Activated naive CD8-positive, alpha-beta T cell treated with anti-CD3 and anti-CD28 coated beads for 36 hours (primary cell): ENCODE data around the gene NTSR1. TPM values are rescaled to one million over a fixed set of nuclear protein-coding genes. Genes with fewer than 3 reads are reported as not detected.
A peak's percentile ranks its signal among the peaks of the same experiment; 100 is the strongest.

Experiments
- DNase-seq: peaks from one replicate; pipeline ENCODE4 v3.0.0; 2021
- H3K27ac Mint-ChIP-seq: one replicate; pipeline ENCODE4 v1.8.0; 2022; ENCODE audit warnings: mild to moderate bottlenecking, moderate library complexity, mixed read lengths
- H3K27me3 Mint-ChIP-seq: one replicate; pipeline ENCODE4 v1.8.0; 2022; ENCODE audit warnings: mild to moderate bottlenecking, mixed read lengths
- H3K36me3 Mint-ChIP-seq: one replicate; pipeline ENCODE4 v1.8.0; 2021; ENCODE audit warnings: mild to moderate bottlenecking, mixed read lengths
- H3K4me1 Mint-ChIP-seq: one replicate; pipeline ENCODE4 v1.8.0; 2021; ENCODE audit warnings: mixed read lengths
- H3K4me3 Mint-ChIP-seq: one replicate; pipeline ENCODE4 v1.8.0; 2022; ENCODE audit warnings: mild to moderate bottlenecking, moderate library complexity, mixed read lengths
- H3K9me3 Mint-ChIP-seq: one replicate; pipeline ENCODE4 v1.8.0; 2022; ENCODE audit warnings: mixed read lengths
- total RNA-seq, 2 experiments: library from RNA; stranded (reverse); gene quantifications; one replicate each; pipeline ENCODE4 v1.2.3, GENCODE V29; 2021

Gene NTSR1
- total RNA-seq, 2 experiments from 2014 or later: not detected

DNA sequence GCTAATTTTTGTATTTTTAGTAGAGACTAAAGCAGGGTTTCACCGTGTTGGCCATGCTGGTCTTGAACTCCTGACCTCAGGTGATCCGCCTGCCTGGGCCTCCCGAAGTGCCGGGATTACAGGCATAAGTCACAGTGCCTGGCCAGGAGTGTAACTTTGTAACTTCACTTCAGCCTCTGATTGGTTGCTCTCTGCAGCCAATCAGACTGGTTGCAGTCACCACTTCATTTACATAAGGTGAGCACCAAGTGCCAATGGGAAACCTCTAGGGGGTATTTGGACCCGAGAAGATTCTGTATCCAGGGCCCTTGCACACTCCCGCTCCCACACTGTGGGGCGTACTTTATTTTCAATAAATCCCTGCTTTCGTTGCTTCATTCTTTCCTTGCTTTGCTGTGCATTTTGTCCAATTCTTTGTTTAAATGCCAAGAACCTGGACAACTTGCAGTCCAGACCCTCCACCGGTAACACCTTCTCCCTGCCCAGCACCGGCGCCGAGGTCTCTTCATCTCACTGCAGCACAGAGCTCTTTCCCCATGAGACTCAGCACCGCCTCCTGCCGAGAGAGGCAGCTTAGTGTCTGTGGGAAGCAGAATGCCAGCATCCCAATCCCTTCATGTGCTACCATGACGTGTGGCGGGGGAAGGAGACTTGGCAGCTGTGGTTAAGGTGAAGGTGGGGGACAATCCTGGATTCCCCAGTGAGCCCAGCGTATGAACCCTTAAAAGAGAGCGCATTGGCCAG, 73.7 kb downstream of the NTSR1 start:
- H3K4me1 Mint-ChIP-seq: peaks cover 3% of the 10 kb centered on the region
- no peaks in the 10 kb centered on the region for H3K27me3 Mint-ChIP-seq
- no peak overlapping the region for H3K27ac Mint-ChIP-seq
- no peak for DNase-seq
- H3K36me3 Mint-ChIP-seq: no peaks in the 10 kb centered on the region
- no peaks in the 10 kb centered on the region for H3K9me3 Mint-ChIP-seq
- H3K4me3 Mint-ChIP-seq: no peak overlapping the region

DNA sequence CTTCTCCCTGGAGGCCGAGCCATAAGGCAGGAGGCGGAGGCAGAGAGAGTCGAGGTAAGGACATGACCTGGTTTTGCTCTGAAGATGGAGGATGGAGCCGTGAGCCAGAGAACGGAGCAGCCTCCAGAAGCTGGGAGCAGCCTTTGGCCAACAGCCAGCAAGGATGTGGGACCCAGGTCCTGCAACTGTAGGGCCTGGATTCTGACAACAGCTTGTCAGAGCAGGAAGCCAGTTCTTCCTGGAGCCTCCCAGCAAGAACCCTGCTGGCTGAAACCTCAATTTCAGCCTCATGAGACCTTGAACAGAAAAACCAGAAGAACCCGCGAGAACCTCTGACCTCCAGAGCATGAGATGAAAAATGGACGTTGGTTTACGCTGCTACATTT, 74.2 kb downstream of the NTSR1 start:
- H3K27me3 Mint-ChIP-seq: no peaks in the 10 kb centered on the region
- no peak for DNase-seq
- no peaks in the 10 kb centered on the region for H3K36me3 Mint-ChIP-seq
- H3K4me1 Mint-ChIP-seq: peaks cover 7% of the 10 kb centered on the region
- H3K9me3 Mint-ChIP-seq: no peaks in the 10 kb centered on the region
- no peak overlapping the region for H3K4me3 Mint-ChIP-seq
- no peak overlapping the region for H3K27ac Mint-ChIP-seq

DNA sequence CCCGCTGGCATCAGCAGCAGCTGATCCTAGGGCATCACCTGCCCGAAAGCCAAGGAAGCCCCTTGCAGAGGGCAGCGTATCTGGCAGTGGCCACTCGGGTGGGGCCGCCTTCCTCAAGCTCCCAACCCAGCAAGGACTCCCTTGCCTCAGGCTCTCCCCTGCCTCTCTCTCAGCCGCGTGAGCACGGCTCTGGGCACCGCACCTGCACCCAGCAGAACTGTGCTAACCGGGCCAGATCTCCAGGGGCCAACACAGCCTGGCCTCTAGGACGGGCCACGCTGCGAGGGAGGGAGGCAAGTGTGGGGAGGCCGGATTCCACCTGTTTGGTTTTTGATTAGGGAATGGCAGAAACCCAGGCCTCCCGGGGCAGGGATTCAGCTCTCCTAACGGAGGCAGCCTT, 75.9 kb downstream of the NTSR1 start:
- Mint-ChIP-seq H3K36me3 (no peaks in the 10 kb centered on the region), H3K27me3 (no peaks in the 10 kb centered on the region), H3K9me3 (no peaks in the 10 kb centered on the region), H3K4me1 (peaks cover 4% of the 10 kb centered on the region), H3K4me3 (no peak overlapping the region), H3K27ac (no peak overlapping the region)
- DNase-seq: no peak

GRCh38 chr20:62785393-62785792, 76.8 kb downstream of the NTSR1 start:
- no peak overlapping the region for H3K4me3 Mint-ChIP-seq
- DNase-seq: no peak
- H3K9me3 Mint-ChIP-seq: no peaks in the 10 kb centered on the region
- peaks cover 4% of the 10 kb centered on the region for H3K4me1 Mint-ChIP-seq
- H3K27ac Mint-ChIP-seq: no peak overlapping the region
- no peaks in the 10 kb centered on the region for H3K27me3 Mint-ChIP-seq
- no peaks in the 10 kb centered on the region for H3K36me3 Mint-ChIP-seq

DNA sequence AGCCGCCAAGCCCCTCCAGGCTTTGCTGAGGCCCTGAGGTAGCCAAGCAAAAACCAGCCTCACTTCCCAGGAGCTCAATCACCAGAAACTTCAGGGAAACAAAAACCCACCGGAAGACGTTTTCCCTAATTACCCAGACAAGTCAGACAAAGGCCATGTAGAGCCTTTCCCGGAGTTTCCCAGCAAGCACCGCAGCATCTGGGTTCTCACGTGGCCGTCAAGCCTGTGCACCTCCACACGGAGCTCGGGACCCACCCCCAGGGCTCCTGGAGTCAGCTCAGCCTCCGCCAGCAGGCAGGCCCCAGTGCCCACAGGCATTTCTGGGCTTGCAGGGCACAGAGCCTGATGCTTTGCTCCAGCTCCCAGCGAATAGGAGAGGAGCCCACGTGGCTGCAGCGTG, 77.5 kb downstream of the NTSR1 start:
- no peak overlapping the region for H3K27ac Mint-ChIP-seq
- no peak overlapping the region for H3K4me3 Mint-ChIP-seq
- no peaks in the 10 kb centered on the region for H3K9me3 Mint-ChIP-seq
- DNase-seq: no peak
- no peaks in the 10 kb centered on the region for H3K36me3 Mint-ChIP-seq
- peaks cover 5% of the 10 kb centered on the region for H3K4me1 Mint-ChIP-seq
- H3K27me3 Mint-ChIP-seq: no peaks in the 10 kb centered on the region

- DNase-seq: no peak
- Mint-ChIP-seq H3K36me3 (no peaks in the 10 kb centered on the region), H3K27me3 (no peaks in the 10 kb centered on the region), H3K4me1 (peaks cover 13% of the 10 kb centered on the region), H3K4me3 (no peak overlapping the region), H3K9me3 (no peaks in the 10 kb centered on the region), H3K27ac (no peak overlapping the region)
Measured at GRCh38 chr20:62787321-62787720, 78.7 kb downstream of the NTSR1 start.

- peaks cover 14% of the 10 kb centered on the region for H3K4me1 Mint-ChIP-seq
- no peak overlapping the region for H3K27ac Mint-ChIP-seq
- no peaks in the 10 kb centered on the region for H3K27me3 Mint-ChIP-seq
- no peak for DNase-seq
- no peak overlapping the region for H3K4me3 Mint-ChIP-seq
- H3K36me3 Mint-ChIP-seq: no peaks in the 10 kb centered on the region
- H3K9me3 Mint-ChIP-seq: no peaks in the 10 kb centered on the region
Measured at GRCh38 chr20:62787866-62788265, 79.2 kb downstream of the NTSR1 start.

DNA sequence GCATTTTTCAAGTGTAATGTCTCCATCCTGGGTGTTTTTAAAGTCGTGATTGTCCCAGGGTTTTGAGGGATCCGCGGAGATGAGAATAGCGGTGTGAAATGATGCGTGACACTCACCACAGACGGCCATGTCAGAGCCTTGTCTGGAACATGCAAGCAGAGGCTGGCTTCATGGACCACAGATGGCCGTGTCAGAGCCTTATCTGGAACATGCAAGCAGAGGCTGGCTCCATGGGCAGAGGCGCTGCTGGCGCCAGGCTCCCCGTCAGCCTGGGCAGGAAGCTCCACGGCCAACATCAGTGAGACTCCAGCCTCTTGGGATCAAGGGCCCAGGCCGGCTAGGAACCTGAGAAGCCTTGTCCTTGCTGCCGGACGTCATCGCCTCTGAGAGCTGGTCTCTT, 80.0 kb downstream of the NTSR1 start:
- Mint-ChIP-seq H3K27ac (no peak overlapping the region), H3K4me1 (peaks cover 21% of the 10 kb centered on the region), H3K27me3 (no peaks in the 10 kb centered on the region), H3K36me3 (no peaks in the 10 kb centered on the region), H3K9me3 (no peaks in the 10 kb centered on the region), H3K4me3 (no peak overlapping the region)
- DNase-seq: no peak

- H3K27me3 Mint-ChIP-seq: no peaks in the 10 kb centered on the region
- H3K4me1 Mint-ChIP-seq: peaks cover 28% of the 10 kb centered on the region
- H3K27ac Mint-ChIP-seq: no peak overlapping the region
- no peaks in the 10 kb centered on the region for H3K9me3 Mint-ChIP-seq
- H3K36me3 Mint-ChIP-seq: no peaks in the 10 kb centered on the region
- DNase-seq: no peak
- H3K4me3 Mint-ChIP-seq: no peak overlapping the region
Measured at GRCh38 chr20:62790075-62790474, 81.4 kb downstream of the NTSR1 start.

DNA sequence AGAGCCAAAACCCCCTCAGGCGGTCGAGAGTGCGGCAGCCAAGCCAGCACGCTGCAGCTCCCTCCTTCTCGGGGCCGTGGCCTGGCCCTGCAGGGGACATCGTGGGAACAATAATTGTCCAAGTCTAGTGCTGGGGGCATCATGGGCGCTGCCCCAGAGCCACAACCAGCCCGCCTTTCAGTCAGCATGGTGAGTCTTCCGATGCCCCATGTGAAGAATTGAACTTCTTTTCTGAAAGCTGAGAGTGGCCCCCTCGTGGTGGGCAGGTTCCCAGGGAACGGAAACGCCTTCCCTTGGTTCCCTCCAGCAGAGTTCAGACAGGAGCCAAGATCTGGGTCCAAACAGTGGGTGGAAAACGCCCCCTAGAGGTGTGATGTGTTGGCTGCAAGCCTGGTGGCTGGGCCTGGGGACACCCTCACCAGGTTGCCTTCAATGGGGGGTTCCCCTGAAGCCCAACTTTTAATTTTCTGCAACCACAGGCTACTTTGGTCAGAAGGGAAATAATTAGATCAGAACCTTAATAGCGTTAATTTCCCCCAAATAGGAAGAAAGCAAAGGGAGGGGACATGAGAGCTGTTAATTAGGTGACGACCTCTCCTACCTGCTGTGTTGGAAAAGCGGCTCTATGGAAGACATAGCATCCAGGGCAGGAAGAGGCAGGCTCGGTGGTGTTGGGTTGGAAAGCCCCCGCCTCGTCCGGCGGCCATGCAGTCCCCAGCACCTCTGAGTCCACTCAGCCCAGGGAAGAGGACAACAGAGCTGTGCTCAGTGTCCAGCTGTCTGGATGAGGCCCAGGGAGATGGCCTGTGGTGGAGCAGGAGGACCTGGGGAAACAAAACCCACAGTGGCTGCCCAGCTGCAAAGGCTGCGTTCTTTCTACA, 82.9 kb downstream of the NTSR1 start:
- peak; percentile 80 for DNase-seq
- Mint-ChIP-seq H3K9me3 (no peaks in the 10 kb centered on the region), H3K36me3 (no peaks in the 10 kb centered on the region), H3K4me3 (no peak overlapping the region), H3K4me1 (peaks cover 32% of the 10 kb centered on the region), H3K27me3 (no peaks in the 10 kb centered on the region), H3K27ac (no peak overlapping the region)

DNA sequence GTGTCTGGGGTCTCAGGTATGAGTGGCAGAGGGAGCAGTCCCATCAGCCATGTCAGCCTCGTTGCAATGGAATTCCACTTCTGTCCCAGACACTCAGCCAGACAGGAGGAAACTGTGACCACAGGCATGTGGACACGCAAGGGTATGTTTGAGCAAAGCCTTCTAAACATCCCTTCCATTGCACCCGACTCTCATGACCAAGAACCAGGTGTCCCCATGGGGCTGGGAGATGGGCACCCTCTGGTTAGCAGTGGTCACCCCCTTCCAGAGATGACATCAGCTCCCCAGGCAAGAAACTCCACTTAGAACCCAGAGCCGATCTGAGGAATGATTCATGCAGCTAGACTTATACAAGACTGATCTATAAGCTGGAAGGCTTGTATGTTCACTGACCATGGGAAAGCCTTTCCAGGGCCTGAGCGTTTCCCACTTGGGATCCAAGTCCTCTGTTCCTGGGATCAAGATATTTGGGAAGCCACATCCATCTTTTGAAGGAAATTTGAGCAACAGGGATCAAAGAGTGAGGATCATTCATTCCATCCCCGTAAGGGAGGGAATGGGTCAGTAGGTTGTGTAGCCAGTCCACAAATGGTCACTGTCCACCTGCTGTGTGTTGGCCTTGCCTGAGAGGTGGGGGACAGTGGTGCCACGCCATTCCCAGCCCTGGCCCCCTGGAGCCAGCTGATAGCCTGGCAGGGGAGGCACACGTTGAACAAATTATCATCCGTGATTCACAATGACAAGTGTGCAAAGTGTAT, 83.7 kb downstream of the NTSR1 start:
- Mint-ChIP-seq H3K4me3 (no peak overlapping the region), H3K27ac (no peak overlapping the region), H3K4me1 (peaks cover 36% of the 10 kb centered on the region), H3K36me3 (no peaks in the 10 kb centered on the region), H3K9me3 (no peaks in the 10 kb centered on the region), H3K27me3 (no peaks in the 10 kb centered on the region)
- no peak for DNase-seq

- Mint-ChIP-seq H3K27ac (peak overlapping the region; percentile 75), H3K4me1 (peaks cover 36% of the 10 kb centered on the region), H3K4me3 (peak overlapping the region; percentile 59), H3K36me3 (peaks cover 3% of the 10 kb centered on the region), H3K9me3 (no peaks in the 10 kb centered on the region), H3K27me3 (no peaks in the 10 kb centered on the region)
- DNase-seq: no peak
Measured at GRCh38 chr20:62792940-62793756, 84.5 kb downstream of the NTSR1 start.

GRCh38 chr20:62793757-62794006, 85.0 kb downstream of the NTSR1 start:
- Mint-ChIP-seq H3K27ac (peak overlapping the region; percentile 84), H3K4me1 (peaks cover 36% of the 10 kb centered on the region), H3K27me3 (no peaks in the 10 kb centered on the region), H3K9me3 (no peaks in the 10 kb centered on the region), H3K4me3 (peak overlapping the region; percentile 59), H3K36me3 (peaks cover 5% of the 10 kb centered on the region)
- DNase-seq: no peak

DNA sequence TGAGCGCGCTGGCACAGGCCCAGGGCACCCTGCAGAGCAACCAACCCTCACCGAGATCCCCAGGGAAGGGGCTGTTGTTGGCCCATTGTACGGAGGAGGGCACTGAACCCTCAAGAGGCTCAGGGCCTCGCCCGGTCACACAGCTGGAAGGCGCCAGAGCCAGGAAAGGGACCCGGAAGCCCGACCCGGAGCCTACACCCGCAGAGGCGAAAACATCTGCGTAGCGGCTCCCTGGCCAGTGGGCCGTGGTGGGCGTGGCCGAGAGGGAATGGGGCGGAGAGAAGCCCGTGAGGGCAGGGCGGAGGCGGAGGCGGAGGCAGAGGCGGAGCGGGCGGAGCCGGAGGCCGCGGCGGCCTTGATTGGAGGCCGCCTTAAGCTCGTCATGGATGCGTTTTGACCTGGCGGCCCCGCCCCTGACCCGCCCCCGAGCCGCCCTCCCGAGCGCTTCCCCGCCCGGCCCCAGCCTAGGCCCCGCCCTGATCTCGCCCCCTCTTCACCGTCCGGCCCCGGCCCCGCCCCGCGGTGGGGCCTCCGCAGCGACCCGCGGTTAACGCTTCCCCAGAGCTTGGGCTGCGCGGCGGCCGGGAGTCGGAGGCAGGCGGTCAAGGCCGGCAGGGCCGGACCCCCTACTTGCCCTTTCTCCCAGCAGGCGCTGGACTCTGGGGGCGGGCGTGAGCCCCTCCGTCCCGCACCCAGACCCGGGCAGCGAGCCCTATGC, 85.5 kb downstream of the NTSR1 start:
- Mint-ChIP-seq H3K27ac (peak overlapping the region; percentile 85), H3K4me3 (peak overlapping the region; percentile 84), H3K27me3 (no peaks in the 10 kb centered on the region), H3K9me3 (no peaks in the 10 kb centered on the region), H3K36me3 (peaks cover 7% of the 10 kb centered on the region), H3K4me1 (peaks cover 36% of the 10 kb centered on the region)
- DNase-seq: peak; percentile 97
